ENCODE results near the gene WDFY1. TPM values are rescaled to one million over a fixed set of nuclear protein-coding genes. Genes with fewer than 3 reads are reported as not detected.

WDFY1 gene
- total RNA-seq, 4 donors from 2014 or later = 33.1 to 61.8 (median 50.4) TPM

GRCh38 chr2:223860809-223861738 is 84.1 kb downstream of the WDFY1 start:
- peaks cover 0 to 9% (median 0%) of the 10 kb centered on the region in 3 donors for H3K36me3 ChIP-seq
- no peaks in the 10 kb centered on the region for H3K27me3 ChIP-seq
- no peak overlapping the region for H3K4me3 ChIP-seq
- H3K9me3 ChIP-seq = no peaks in the 10 kb centered on the region
- 67 to 68% methylated on average over 5 of the region's 5 CpGs for WGBS, 2 donors
- H3K27ac ChIP-seq = no peak overlapping the region
- no peaks in the 10 kb centered on the region for H3K4me1 ChIP-seq
- no peak for DNase-seq (ENCODE audit: low spot score in 2 of 2)
- TF ChIP-seq EP300 (IDR thresholded peaks at IDR 0.05) = no peak

- peaks cover 0 to 6% (median 0%) of the 10 kb centered on the region in 3 donors for H3K36me3 ChIP-seq
- no peak overlapping the region for H3K27ac ChIP-seq
- H3K4me1 ChIP-seq = no peaks in the 10 kb centered on the region
- H3K9me3 ChIP-seq = no peaks in the 10 kb centered on the region
- no peaks in the 10 kb centered on the region for H3K27me3 ChIP-seq
- H3K4me3 ChIP-seq = no peak overlapping the region
- no peak for DNase-seq (ENCODE audit: low spot score in 2 of 2)
- WGBS, 2 donors = 93 to 96% methylated on average over 3 of the region's 3 CpGs
- TF ChIP-seq POLR2A (IDR thresholded peaks at IDR 0.05) (no peak), EP300 (IDR thresholded peaks at IDR 0.05) (no peak), CTCF (IDR thresholded peaks at IDR 0.05) (no peak)
These were observed 86.1 kb downstream of the WDFY1 start for GRCh38 chr2:223859070-223859469.

GRCh38 chr2:223856584-223856983 is 88.6 kb downstream of the WDFY1 start:
- H3K36me3 ChIP-seq = peaks cover 0 to 17% (median 0%) of the 10 kb centered on the region in 3 donors
- H3K4me1 ChIP-seq = no peaks in the 10 kb centered on the region
- no peaks in the 10 kb centered on the region for H3K9me3 ChIP-seq
- 77 to 81% methylated on average over 5 of the region's 5 CpGs for WGBS, 2 donors
- H3K27ac ChIP-seq = no peak overlapping the region
- H3K4me3 ChIP-seq = no peak overlapping the region
- no peaks in the 10 kb centered on the region for H3K27me3 ChIP-seq
- TF ChIP-seq POLR2A (IDR thresholded peaks at IDR 0.05) (no peak), EP300 (IDR thresholded peaks at IDR 0.05) (no peak), CTCF (IDR thresholded peaks at IDR 0.05) (no peak)
- no peak for DNase-seq (ENCODE audit: low spot score in 2 of 2)

GRCh38 chr2:223856021-223856420 is 89.1 kb downstream of the WDFY1 start:
- Histone ChIP-seq H3K36me3 (peaks cover 0 to 17% (median 0%) of the 10 kb centered on the region in 3 donors), H3K9me3 (no peaks in the 10 kb centered on the region), H3K27me3 (no peaks in the 10 kb centered on the region), H3K4me3 (no peak overlapping the region), H3K4me1 (no peaks in the 10 kb centered on the region), H3K27ac (no peak overlapping the region)
- DNase-seq (ENCODE audit: low spot score in 2 of 2) = no peak
- no peak for TF ChIP-seq EP300 (IDR thresholded peaks at IDR 0.05)
- TF ChIP-seq POLR2A (IDR thresholded peaks at IDR 0.05) = no peak
- TF ChIP-seq CTCF (IDR thresholded peaks at IDR 0.05) = no peak
- 44 to 49% methylated on average over 2 of the region's 2 CpGs for WGBS, 2 donors

GRCh38 chr2:223855426-223855825 is 89.7 kb downstream of the WDFY1 start:
- DNase-seq (ENCODE audit: low spot score in 2 of 2) = no peak
- H3K9me3 ChIP-seq = no peaks in the 10 kb centered on the region
- TF ChIP-seq POLR2A (IDR thresholded peaks at IDR 0.05) = no peak
- TF ChIP-seq CTCF (IDR thresholded peaks at IDR 0.05) = no peak
- TF ChIP-seq EP300 (IDR thresholded peaks at IDR 0.05) = no peak
- WGBS, 2 donors = 53 to 54% methylated on average over 5 of the region's 5 CpGs
- H3K36me3 ChIP-seq = peaks cover 0 to 18% (median 0%) of the 10 kb centered on the region in 3 donors
- no peaks in the 10 kb centered on the region for H3K4me1 ChIP-seq
- H3K27me3 ChIP-seq = no peaks in the 10 kb centered on the region
- peak overlapping the region in 2 of 4 donors; percentile 48 to 55 for H3K27ac ChIP-seq
- no peak overlapping the region for H3K4me3 ChIP-seq
